ENCODE results near the gene NFKB1. TPM values are rescaled to one million over a fixed set of nuclear protein-coding genes. Genes with fewer than 3 reads are reported as not detected.

NFKB1 gene
- total and polyA plus RNA-seq, 10 of the 15 experiments (the other 5 are each of a cell fraction or from before 2014, with no cell fraction given) = 8.7 to 110 (median 57.3) TPM

- TF ChIP-seq SKIL (IDR thresholded peaks at IDR 0.05; ENCODE audit: low read depth, poor library complexity, severe bottlenecking) = no peak
- TF ChIP-seq SREBF1 (IDR thresholded peaks at IDR 0.05; ENCODE audit: low read length) = no peak
- TF ChIP-seq FOXK2 (IDR thresholded peaks at IDR 0.05) = no peak
- no peak for TF ChIP-seq ZZZ3 (IDR thresholded peaks at IDR 0.05; ENCODE audit: control insufficient read depth, insufficient read length, low read depth)
- no peak for TF ChIP-seq NFYB (IDR thresholded peaks at IDR 0.05; ENCODE audit: insufficient read depth, low read depth, low read length)
- no peak for TF ChIP-seq TCF7 (IDR thresholded peaks at IDR 0.05; ENCODE audit: borderline replicate concordance)
- no peak for TF ChIP-seq SMAD5 (IDR thresholded peaks at IDR 0.05; ENCODE audit: low read depth)
- no peak for TF ChIP-seq RELB (IDR thresholded peaks at IDR 0.05; ENCODE audit: low read depth)
- TF ChIP-seq SIN3A (IDR thresholded peaks at IDR 0.05; ENCODE audit: low read depth, low read length) = no peak
Measured at GRCh38 chr4:102493794-102494193, 7.4 kb upstream of the NFKB1 start (continued).

GRCh38 chr4:102494603-102495002 lies 6.6 kb upstream of the NFKB1 start:
- no peak overlapping the region for H2AFZ ChIP-seq (ENCODE audit: control insufficient read depth, low read depth, low read length)
- H3K9me3 ChIP-seq (replicated peaks; ENCODE audit: control insufficient read depth, insufficient read depth, low read length) = no peaks in the 10 kb centered on the region
- H3K79me2 ChIP-seq (ENCODE audit: control insufficient read depth, insufficient read depth, low read length) = no peaks in the 10 kb centered on the region
- no peaks in the 10 kb centered on the region for H4K20me1 ChIP-seq (ENCODE audit: control insufficient read depth, insufficient read depth)
- WGBS (ENCODE audit: insufficient coverage, insufficient replicate concordance, low lambda C conversion rate, missing lambda C conversion rate) = 29% methylated on average over 1 of the region's 1 CpG
- CTCF ChIA-PET = interaction anchor here (1.1 to 1.9 kb wide), 3 partner anchors 11 to 84 kb away, joined by 3 to 7 read pairs (median 4); no protein-coding TSS in a partner anchor
- BruUV-seq (replicated peaks) = no TSS peak
- H3K4me1 ChIP-seq (ENCODE audit: control insufficient read depth, insufficient read depth, low read length) = no peaks in the 10 kb centered on the region
- H3K36me3 ChIP-seq (ENCODE audit: control insufficient read depth in 2 of 2, insufficient read depth in 2 of 2, low read length in 1 of 2) = no peaks in the 10 kb centered on the region
- SMC1A ChIA-PET (ENCODE audit: uncharacterized antibody, unreplicated experiment) = interaction anchor here (0.7 to 1.1 kb wide), 3 partner anchors 13 to 47 kb away, joined by 3 read pairs; no protein-coding TSS in a partner anchor
- RAD21 ChIA-PET (ENCODE audit: unreplicated experiment) = no interaction called here
- POLR2A ChIA-PET = interaction anchor here (0.6 to 0.9 kb wide), 2 partner anchors 17 to 64 kb away, joined by 3 read pairs; no protein-coding TSS in a partner anchor
- no peak for ATAC-seq
- H3K4me3 ChIP-seq = no peak overlapping the region
- H3K4me2 ChIP-seq (ENCODE audit: control insufficient read depth, insufficient read depth) = no peak overlapping the region
- no peak for DNase-seq (ENCODE audit: low read depth, low spot score)
- no peaks in the 10 kb centered on the region for H3K27me3 ChIP-seq (replicated peaks in 1 of 2; ENCODE audit: control insufficient read depth in 2 of 2, insufficient read depth in 2 of 2, low read length in 1 of 2)
- in situ Hi-C loops (cut with MboI) (no loop called here), intact Hi-C loops (cut with micrococcal nuclease; ENCODE audit: unreplicated experiment) (no loop called here)
- no peak overlapping the region for H3K9ac ChIP-seq (ENCODE audit: control insufficient read depth, insufficient read depth, low read length)
- FAIRE-seq = no peak
- H3K27ac ChIP-seq (ENCODE audit: control insufficient read depth, insufficient read depth) = no peak overlapping the region
- TF ChIP-seq SMARCA5 (IDR thresholded peaks at IDR 0.05) (no peak), SPI1 (IDR thresholded peaks at IDR 0.05; ENCODE audit: borderline replicate concordance, insufficient read depth, low read depth, low read length) (no peak), CHD2 (IDR thresholded peaks at IDR 0.05; ENCODE audit: borderline replicate concordance, low read depth, low read length) (no peak), DPF2 (IDR thresholded peaks at IDR 0.05) (no peak), E2F4 (IDR thresholded peaks at IDR 0.05; ENCODE audit: low read depth, low read length) (no peak), STAT1 (conservative IDR thresholded peaks at IDR 0.05) (no peak), RUNX3 (IDR thresholded peaks at IDR 0.05; ENCODE audit: low read length) (no peak), ASH2L (IDR thresholded peaks at IDR 0.05; ENCODE audit: borderline replicate concordance, low read depth) (no peak), NBN (IDR thresholded peaks at IDR 0.05) (no peak)
